Colonic mucosa (tissue), 4 donors: Measurements from ENCODE around the gene TRAPPC1. TPM values are rescaled to one million over a fixed set of nuclear protein-coding genes. Genes with fewer than 3 reads are reported as not detected.

Source experiments
- DNase-seq: peaks from one replicate; pipeline ENCODE4 v3.0.0-alpha.2; 2020
- H3K27ac ChIP-seq: fragments of 200-600 bp; one replicate; pipeline ENCODE4 v1.8.0; 2021
- H3K27me3 ChIP-seq: fragments of 200-600 bp; one replicate; pipeline ENCODE4 v1.8.0; 2021
- H3K36me3 ChIP-seq: fragments of 200-600 bp; one replicate; pipeline ENCODE4 v1.8.0; 2021
- H3K4me1 ChIP-seq: fragments of 200-600 bp; one replicate; pipeline ENCODE4 v1.8.0; 2021; ENCODE audit warnings: mild to moderate bottlenecking
- H3K4me3 ChIP-seq: fragments of 200-600 bp; one replicate; pipeline ENCODE4 v1.8.0; 2021
- H3K9ac ChIP-seq, 2 donors: one replicate each; pipeline ENCODE4 v1.7.0; 2013; ENCODE audit warnings: control low read depth in 2 of 2, low read depth in 2 of 2, low read length in 2 of 2
- H3K9me3 ChIP-seq: fragments of 200-600 bp; one replicate; pipeline ENCODE4 v1.8.0; 2021
- intact Hi-C: fragments of 100-400 bp; cut with DNase I; formaldehyde crosslinking; loops from one replicate; pipeline ENCODE4 v1.14.1; 2022
- total RNA-seq, 2 donors: library from RNA; stranded (reverse); fragmentation: NEBNext Ultra II Directional in 1 of 2; extraction: Animal tissue kit (Norgen Biotek cat#: 25700) in 1 of 2; gene quantifications; one replicate each; pipeline ENCODE4 v1.2.1, GENCODE V29; 2021
- TF ChIP-seq, protein P1 (sequence below): fragments of 200-600 bp; IDR thresholded peaks from one replicate; pipeline ENCODE4 v1.8.0; 2022; ENCODE audit warnings: antibody characterized with exemption, mild to moderate bottlenecking
- donor health status: healthy.
- donor health status: DM: no; HTN: no; CAD: no.
- donor health status: DM: no; HTN: no; CAD: no.

Gene TRAPPC1
- total RNA-seq, 2 donors from 2014 or later: 116 to 129 TPM

DNA sequence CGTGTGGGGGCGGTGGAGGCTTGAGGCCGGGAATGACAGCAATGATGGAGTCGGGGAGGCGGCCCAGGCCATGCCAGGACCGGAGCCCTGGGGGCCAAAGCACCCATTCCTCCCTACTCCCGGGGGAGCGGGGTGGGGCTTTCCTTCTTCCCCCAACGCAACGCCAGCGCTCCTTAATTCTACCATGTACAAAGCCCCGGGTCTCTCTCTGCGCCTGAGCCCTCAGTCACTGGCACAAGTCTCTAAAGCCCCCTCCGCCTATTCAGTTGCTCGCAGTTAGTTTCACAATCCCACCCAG is 15.4 kb downstream of the TRAPPC1 start:
- intact Hi-C loops: no loop called here
- peak overlapping the region; percentile 68 to 81 for H3K9ac ChIP-seq
- H3K27me3 ChIP-seq: no peaks in the 10 kb centered on the region
- no peaks in the 10 kb centered on the region for H3K9me3 ChIP-seq
- H3K4me1 ChIP-seq: peaks cover 9% of the 10 kb centered on the region
- no peaks in the 10 kb centered on the region for H3K36me3 ChIP-seq
- H3K4me3 ChIP-seq: peak overlapping the region; percentile 67
- DNase-seq: no peak
- TF ChIP-seq, protein P1, sequence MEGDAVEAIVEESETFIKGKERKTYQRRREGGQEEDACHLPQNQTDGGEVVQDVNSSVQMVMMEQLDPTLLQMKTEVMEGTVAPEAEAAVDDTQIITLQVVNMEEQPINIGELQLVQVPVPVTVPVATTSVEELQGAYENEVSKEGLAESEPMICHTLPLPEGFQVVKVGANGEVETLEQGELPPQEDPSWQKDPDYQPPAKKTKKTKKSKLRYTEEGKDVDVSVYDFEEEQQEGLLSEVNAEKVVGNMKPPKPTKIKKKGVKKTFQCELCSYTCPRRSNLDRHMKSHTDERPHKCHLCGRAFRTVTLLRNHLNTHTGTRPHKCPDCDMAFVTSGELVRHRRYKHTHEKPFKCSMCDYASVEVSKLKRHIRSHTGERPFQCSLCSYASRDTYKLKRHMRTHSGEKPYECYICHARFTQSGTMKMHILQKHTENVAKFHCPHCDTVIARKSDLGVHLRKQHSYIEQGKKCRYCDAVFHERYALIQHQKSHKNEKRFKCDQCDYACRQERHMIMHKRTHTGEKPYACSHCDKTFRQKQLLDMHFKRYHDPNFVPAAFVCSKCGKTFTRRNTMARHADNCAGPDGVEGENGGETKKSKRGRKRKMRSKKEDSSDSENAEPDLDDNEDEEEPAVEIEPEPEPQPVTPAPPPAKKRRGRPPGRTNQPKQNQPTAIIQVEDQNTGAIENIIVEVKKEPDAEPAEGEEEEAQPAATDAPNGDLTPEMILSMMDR: no peak
- peak overlapping the region; percentile 97 for H3K27ac ChIP-seq

DNA sequence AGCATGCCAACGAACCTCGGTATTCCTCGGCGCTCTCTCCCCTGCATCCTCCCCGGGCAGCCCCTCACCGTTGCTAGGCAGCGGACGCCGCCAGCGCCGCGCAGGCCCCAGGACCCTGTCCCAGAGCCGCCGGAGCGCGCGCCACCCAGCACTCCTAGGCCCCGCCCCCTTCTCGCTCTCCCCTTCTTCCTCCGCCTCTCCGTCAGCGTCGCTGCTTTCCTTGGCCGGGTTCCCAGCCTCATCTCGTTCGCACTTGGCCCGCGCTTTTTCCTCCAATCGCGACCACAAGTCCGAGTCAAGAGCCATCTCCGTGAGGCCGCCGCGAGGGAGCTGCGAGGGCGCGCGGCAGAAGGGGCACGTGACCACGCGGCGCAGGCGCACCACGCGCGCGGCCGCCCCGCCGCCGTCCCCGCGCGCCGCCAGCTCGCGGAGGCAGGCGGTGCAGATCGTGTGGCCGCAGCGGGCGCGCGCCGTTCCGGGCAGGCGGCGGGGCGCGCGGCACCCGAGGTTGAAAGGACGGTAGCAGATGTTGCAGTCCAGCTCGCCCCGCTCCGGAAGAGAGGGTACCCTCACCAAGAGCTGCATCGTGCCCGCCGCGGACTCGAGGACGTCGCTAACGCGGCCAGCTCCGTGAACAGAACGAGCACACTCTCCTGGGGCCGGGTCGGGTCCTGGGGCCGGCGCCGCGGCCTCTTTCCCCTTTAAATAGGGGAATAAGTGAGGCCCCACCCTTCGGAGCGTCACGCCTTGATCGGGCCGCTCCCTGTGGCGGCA is 15.9 kb downstream of the TRAPPC1 start, which contains the start of gene RNF227:
TSS of gene RNF227 (minus strand) at position 679 of the 774 bp plus-strand sequence. CDS start at position 585, 94 bp downstream.
- H3K9me3 ChIP-seq: no peaks in the 10 kb centered on the region
- H3K36me3 ChIP-seq: no peaks in the 10 kb centered on the region
- H3K27me3 ChIP-seq: no peaks in the 10 kb centered on the region
- H3K9ac ChIP-seq: peak within 1 kb of the TSS; percentile 81 to 91
- DNase-seq: peak; percentile 96
- H3K4me1 ChIP-seq: peaks cover 9% of the 10 kb centered on the region
- intact Hi-C loops: no loop called here
- TF ChIP-seq, protein P1: no peak
- peak within 1 kb of the TSS; percentile 67 for H3K4me3 ChIP-seq
- peak within 1 kb of the TSS; percentile 97 for H3K27ac ChIP-seq

DNA sequence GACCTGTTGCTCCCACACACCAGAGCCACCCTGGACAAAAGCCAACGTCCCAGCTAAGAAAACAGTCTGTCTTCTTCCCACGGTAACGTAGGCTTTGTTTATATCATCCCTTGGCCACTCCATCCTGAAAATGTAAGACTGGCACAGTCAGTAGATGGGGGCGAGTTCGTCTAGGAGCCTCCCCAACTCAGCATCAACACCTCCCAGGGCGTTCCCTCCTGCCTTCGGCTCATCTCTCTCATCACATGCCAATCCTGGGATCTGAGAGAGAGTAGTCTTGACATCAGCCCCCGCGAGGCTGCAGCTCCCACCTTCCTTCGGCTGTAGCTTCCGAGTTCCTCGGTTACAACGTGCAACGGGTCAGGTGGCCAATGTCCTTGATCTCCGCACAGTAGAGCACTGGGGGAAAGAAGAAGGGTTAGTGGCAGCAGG is 16.6 kb downstream of the TRAPPC1 start:
- Histone ChIP-seq H3K36me3 (no peaks in the 10 kb centered on the region), H3K9me3 (no peaks in the 10 kb centered on the region), H3K27ac (peak overlapping the region; percentile 97), H3K4me1 (peaks cover 9% of the 10 kb centered on the region), H3K4me3 (peak overlapping the region; percentile 67), H3K27me3 (no peaks in the 10 kb centered on the region), H3K9ac (peak overlapping the region; percentile 81 to 91)
- TF ChIP-seq, protein P1: no peak
- intact Hi-C loops: no loop called here
- DNase-seq: no peak

DNA sequence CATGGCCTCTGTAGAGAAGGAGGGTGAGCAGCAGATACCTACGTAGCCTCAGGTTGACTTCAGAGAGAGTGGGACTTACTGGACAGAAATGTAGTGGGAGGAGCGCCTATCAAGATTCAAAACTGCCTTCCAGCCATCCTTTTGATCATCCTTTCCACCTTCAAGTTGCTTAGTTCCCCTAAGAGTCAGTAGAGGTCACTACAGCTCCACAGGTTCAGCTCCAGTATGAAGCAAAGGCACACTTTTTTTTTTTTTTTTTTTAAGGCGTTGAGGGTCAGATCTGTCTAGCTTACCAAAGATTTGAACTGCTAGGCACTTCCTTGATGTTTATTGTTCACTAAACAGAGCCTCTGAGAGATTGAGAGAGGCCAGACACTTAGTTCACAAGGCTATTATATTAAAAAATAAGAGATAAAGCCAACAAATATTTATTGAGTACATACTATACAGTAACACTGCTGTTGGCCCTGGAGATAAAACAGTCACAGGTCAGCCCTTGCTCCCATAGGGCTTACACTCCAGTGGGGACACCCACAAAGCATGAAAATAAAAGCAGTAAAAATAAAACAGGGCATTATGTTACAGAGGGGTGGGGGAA is 18.7 kb downstream of the TRAPPC1 start:
- intact Hi-C loops: loop anchor here (2.0 to 5.0 kb wide), 2 partner anchors 78 to 129 kb away; no protein-coding TSS in a partner anchor
- H3K9ac ChIP-seq: no peak overlapping the region
- no peaks in the 10 kb centered on the region for H3K36me3 ChIP-seq
- peak; percentile 49 for DNase-seq
- TF ChIP-seq, protein P1: peak; percentile 60
- no peaks in the 10 kb centered on the region for H3K27me3 ChIP-seq
- no peaks in the 10 kb centered on the region for H3K9me3 ChIP-seq
- H3K27ac ChIP-seq: no peak overlapping the region
- H3K4me3 ChIP-seq: no peak overlapping the region
- H3K4me1 ChIP-seq: peaks cover 9% of the 10 kb centered on the region

DNA sequence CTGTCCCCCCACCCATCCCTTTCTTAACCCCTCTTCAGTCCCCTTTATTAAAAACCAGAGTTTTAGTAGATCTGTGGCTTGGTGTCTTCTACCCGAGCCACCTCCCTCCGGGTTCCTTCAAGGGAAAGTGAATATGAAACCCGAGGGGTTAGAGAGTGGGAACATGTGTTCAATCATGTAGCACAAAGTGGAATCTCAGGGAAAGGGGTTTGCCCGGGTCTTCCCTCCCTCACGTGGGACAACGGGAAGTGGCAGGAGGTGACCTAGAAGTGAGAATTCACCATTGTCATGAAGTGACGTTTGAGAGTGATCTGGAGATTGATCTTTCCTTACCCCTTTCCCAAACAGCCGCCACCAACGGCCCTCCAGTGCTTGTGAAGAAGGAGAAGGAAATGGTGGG is 20.6 kb downstream of the TRAPPC1 start:
- Histone ChIP-seq H3K36me3 (peaks cover 8% of the 10 kb centered on the region), H3K27me3 (no peaks in the 10 kb centered on the region), H3K4me3 (no peak overlapping the region), H3K27ac (no peak overlapping the region), H3K4me1 (peaks cover 9% of the 10 kb centered on the region), H3K9ac (no peak overlapping the region), H3K9me3 (no peaks in the 10 kb centered on the region)
- DNase-seq: no peak
- TF ChIP-seq, protein P1: no peak
- intact Hi-C loops: loop anchor here (5.0 kb wide), 1 partner anchor 131 kb away; no protein-coding TSS in a partner anchor
